Measurements from ENCODE around the gene ZNF652.

Gene ZNF652

GRCh38 chr17:49260011-49260816, 101.8 kb downstream of the ZNF652 start:
- H3K9me3 ChIP-seq (ENCODE audit: control insufficient read depth in 2 of 2, low read length in 2 of 2): no peaks in the 10 kb centered on the region
- peaks cover 0 to 2% of the 10 kb centered on the region in 2 donors for H3K27me3 ChIP-seq (ENCODE audit: control insufficient read depth in 2 of 2, insufficient read depth in 2 of 2, low read length in 2 of 2)
- peaks cover 5 to 7% of the 10 kb centered on the region in 2 donors for H3K4me1 ChIP-seq (ENCODE audit: control insufficient read depth in 2 of 2, insufficient read depth in 2 of 2, low read length in 2 of 2)
- no peaks in the 10 kb centered on the region for H3K36me3 ChIP-seq (ENCODE audit: control insufficient read depth in 2 of 2, insufficient read depth in 2 of 2, low read length in 2 of 2)
- peak overlapping the region in 1 of 2 donors; percentile 2 for H3K27ac ChIP-seq (ENCODE audit: low read depth in 2 of 2, low read length in 2 of 2)
- H3K4me3 ChIP-seq (ENCODE audit: low read length in 2 of 2): peak overlapping the region; percentile 54 to 74
- H3K9ac ChIP-seq (ENCODE audit: low read depth in 1 of 2, low read length in 2 of 2): peak overlapping the region; percentile 49 to 52

- peak overlapping the region; percentile 38 to 52 for H3K9ac ChIP-seq (ENCODE audit: low read depth in 1 of 2, low read length in 2 of 2)
- peak overlapping the region in 1 of 2 donors; percentile 2 for H3K27ac ChIP-seq (ENCODE audit: low read depth in 2 of 2, low read length in 2 of 2)
- H3K36me3 ChIP-seq (ENCODE audit: control insufficient read depth in 2 of 2, insufficient read depth in 2 of 2, low read length in 2 of 2): no peaks in the 10 kb centered on the region
- H3K4me3 ChIP-seq (ENCODE audit: low read length in 2 of 2): peak overlapping the region; percentile 54 to 74
- H3K27me3 ChIP-seq (ENCODE audit: control insufficient read depth in 2 of 2, insufficient read depth in 2 of 2, low read length in 2 of 2): peaks cover 0 to 2% of the 10 kb centered on the region in 2 donors
- H3K4me1 ChIP-seq (ENCODE audit: control insufficient read depth in 2 of 2, insufficient read depth in 2 of 2, low read length in 2 of 2): peaks cover 5 to 7% of the 10 kb centered on the region in 2 donors
- no peaks in the 10 kb centered on the region for H3K9me3 ChIP-seq (ENCODE audit: control insufficient read depth in 2 of 2, low read length in 2 of 2)
Measured at GRCh38 chr17:49259663-49260010, 102.4 kb downstream of the ZNF652 start.

- Histone ChIP-seq H3K9me3 (ENCODE audit: control insufficient read depth in 2 of 2, low read length in 2 of 2) (no peaks in the 10 kb centered on the region), H3K4me3 (ENCODE audit: low read length in 2 of 2) (no peak overlapping the region), H3K9ac (ENCODE audit: low read depth in 1 of 2, low read length in 2 of 2) (no peak overlapping the region), H3K4me1 (ENCODE audit: control insufficient read depth in 2 of 2, insufficient read depth in 2 of 2, low read length in 2 of 2) (peaks cover 5 to 7% of the 10 kb centered on the region in 2 donors), H3K27ac (ENCODE audit: low read depth in 2 of 2, low read length in 2 of 2) (no peak overlapping the region), H3K36me3 (ENCODE audit: control insufficient read depth in 2 of 2, insufficient read depth in 2 of 2, low read length in 2 of 2) (no peaks in the 10 kb centered on the region), H3K27me3 (ENCODE audit: control insufficient read depth in 2 of 2, insufficient read depth in 2 of 2, low read length in 2 of 2) (peaks cover 0 to 2% of the 10 kb centered on the region in 2 donors)
Measured at GRCh38 chr17:49258394-49258793, 103.7 kb downstream of the ZNF652 start.

- no peak overlapping the region for H3K9ac ChIP-seq (ENCODE audit: low read depth in 1 of 2, low read length in 2 of 2)
- H3K27ac ChIP-seq (ENCODE audit: low read depth in 2 of 2, low read length in 2 of 2): no peak overlapping the region
- no peak overlapping the region for H3K4me3 ChIP-seq (ENCODE audit: low read length in 2 of 2)
- no peaks in the 10 kb centered on the region for H3K9me3 ChIP-seq (ENCODE audit: control insufficient read depth in 2 of 2, low read length in 2 of 2)
- H3K4me1 ChIP-seq (ENCODE audit: control insufficient read depth in 2 of 2, insufficient read depth in 2 of 2, low read length in 2 of 2): peaks cover 0 to 4% of the 10 kb centered on the region in 2 donors
- peaks cover 0 to under 1% of the 10 kb centered on the region in 2 donors for H3K27me3 ChIP-seq (ENCODE audit: control insufficient read depth in 2 of 2, insufficient read depth in 2 of 2, low read length in 2 of 2)
- H3K36me3 ChIP-seq (ENCODE audit: control insufficient read depth in 2 of 2, insufficient read depth in 2 of 2, low read length in 2 of 2): no peaks in the 10 kb centered on the region
Measured at GRCh38 chr17:49255125-49255524, 106.9 kb downstream of the ZNF652 start.

- no peaks in the 10 kb centered on the region for H3K36me3 ChIP-seq (ENCODE audit: control insufficient read depth in 2 of 2, insufficient read depth in 2 of 2, low read length in 2 of 2)
- no peaks in the 10 kb centered on the region for H3K9me3 ChIP-seq (ENCODE audit: control insufficient read depth in 2 of 2, low read length in 2 of 2)
- H3K27ac ChIP-seq (ENCODE audit: low read depth in 2 of 2, low read length in 2 of 2): no peak overlapping the region
- H3K4me3 ChIP-seq (ENCODE audit: low read length in 2 of 2): no peak overlapping the region
- no peak overlapping the region for H3K9ac ChIP-seq (ENCODE audit: low read depth in 1 of 2, low read length in 2 of 2)
- no peaks in the 10 kb centered on the region for H3K4me1 ChIP-seq (ENCODE audit: control insufficient read depth in 2 of 2, insufficient read depth in 2 of 2, low read length in 2 of 2)
- H3K27me3 ChIP-seq (ENCODE audit: control insufficient read depth in 2 of 2, insufficient read depth in 2 of 2, low read length in 2 of 2): peaks cover 3 to 4% of the 10 kb centered on the region in 2 donors
Measured at GRCh38 chr17:49254066-49254465, 108.0 kb downstream of the ZNF652 start.

- Histone ChIP-seq H3K9ac (ENCODE audit: low read depth in 1 of 2, low read length in 2 of 2) (no peak overlapping the region), H3K27ac (ENCODE audit: low read depth in 2 of 2, low read length in 2 of 2) (no peak overlapping the region), H3K4me3 (ENCODE audit: low read length in 2 of 2) (no peak overlapping the region), H3K4me1 (ENCODE audit: control insufficient read depth in 2 of 2, insufficient read depth in 2 of 2, low read length in 2 of 2) (no peaks in the 10 kb centered on the region), H3K36me3 (ENCODE audit: control insufficient read depth in 2 of 2, insufficient read depth in 2 of 2, low read length in 2 of 2) (no peaks in the 10 kb centered on the region), H3K9me3 (ENCODE audit: control insufficient read depth in 2 of 2, low read length in 2 of 2) (no peaks in the 10 kb centered on the region), H3K27me3 (ENCODE audit: control insufficient read depth in 2 of 2, insufficient read depth in 2 of 2, low read length in 2 of 2) (peaks cover 3 to 4% of the 10 kb centered on the region in 2 donors)
Measured at GRCh38 chr17:49252148-49252695, 109.8 kb downstream of the ZNF652 start.

- H3K27ac ChIP-seq (ENCODE audit: low read depth in 2 of 2, low read length in 2 of 2): no peak overlapping the region
- no peaks in the 10 kb centered on the region for H3K9me3 ChIP-seq (ENCODE audit: control insufficient read depth in 2 of 2, low read length in 2 of 2)
Measured at GRCh38 chr17:49249890-49250522, 112.0 kb downstream of the ZNF652 start.

GRCh38 chr17:49249292-49249794, 112.7 kb downstream of the ZNF652 start:
- no peak overlapping the region for H3K4me3 ChIP-seq (ENCODE audit: low read length in 2 of 2)
- peaks cover 3 to 4% of the 10 kb centered on the region in 2 donors for H3K27me3 ChIP-seq (ENCODE audit: control insufficient read depth in 2 of 2, insufficient read depth in 2 of 2, low read length in 2 of 2)
- no peaks in the 10 kb centered on the region for H3K9me3 ChIP-seq (ENCODE audit: control insufficient read depth in 2 of 2, low read length in 2 of 2)
- H3K4me1 ChIP-seq (ENCODE audit: control insufficient read depth in 2 of 2, insufficient read depth in 2 of 2, low read length in 2 of 2): no peaks in the 10 kb centered on the region
- H3K36me3 ChIP-seq (ENCODE audit: control insufficient read depth in 2 of 2, insufficient read depth in 2 of 2, low read length in 2 of 2): no peaks in the 10 kb centered on the region
- no peak overlapping the region for H3K27ac ChIP-seq (ENCODE audit: low read depth in 2 of 2, low read length in 2 of 2)
- H3K9ac ChIP-seq (ENCODE audit: low read depth in 1 of 2, low read length in 2 of 2): no peak overlapping the region

More at GRCh38 chr17:49249890-49250522, 112.0 kb downstream of the ZNF652 start:
- Histone ChIP-seq H3K27me3 (ENCODE audit: control insufficient read depth in 2 of 2, insufficient read depth in 2 of 2, low read length in 2 of 2) (peaks cover 3 to 4% of the 10 kb centered on the region in 2 donors), H3K9ac (ENCODE audit: low read depth in 1 of 2, low read length in 2 of 2) (no peak overlapping the region), H3K36me3 (ENCODE audit: control insufficient read depth in 2 of 2, insufficient read depth in 2 of 2, low read length in 2 of 2) (no peaks in the 10 kb centered on the region), H3K4me1 (ENCODE audit: control insufficient read depth in 2 of 2, insufficient read depth in 2 of 2, low read length in 2 of 2) (no peaks in the 10 kb centered on the region), H3K4me3 (ENCODE audit: low read length in 2 of 2) (no peak overlapping the region)

- H3K9ac ChIP-seq (ENCODE audit: low read depth in 1 of 2, low read length in 2 of 2): no peak overlapping the region
- H3K27me3 ChIP-seq (ENCODE audit: control insufficient read depth in 2 of 2, insufficient read depth in 2 of 2, low read length in 2 of 2): peaks cover 3 to 4% of the 10 kb centered on the region in 2 donors
- no peaks in the 10 kb centered on the region for H3K9me3 ChIP-seq (ENCODE audit: control insufficient read depth in 2 of 2, low read length in 2 of 2)
- H3K4me3 ChIP-seq (ENCODE audit: low read length in 2 of 2): no peak overlapping the region
- no peaks in the 10 kb centered on the region for H3K36me3 ChIP-seq (ENCODE audit: control insufficient read depth in 2 of 2, insufficient read depth in 2 of 2, low read length in 2 of 2)
- no peak overlapping the region for H3K27ac ChIP-seq (ENCODE audit: low read depth in 2 of 2, low read length in 2 of 2)
- H3K4me1 ChIP-seq (ENCODE audit: control insufficient read depth in 2 of 2, insufficient read depth in 2 of 2, low read length in 2 of 2): no peaks in the 10 kb centered on the region
Measured at GRCh38 chr17:49247944-49248343, 114.1 kb downstream of the ZNF652 start.

- Histone ChIP-seq H3K27me3 (ENCODE audit: control insufficient read depth in 2 of 2, insufficient read depth in 2 of 2, low read length in 2 of 2) (peaks cover under 1 to 2% of the 10 kb centered on the region in 2 donors), H3K36me3 (ENCODE audit: control insufficient read depth in 2 of 2, insufficient read depth in 2 of 2, low read length in 2 of 2) (no peaks in the 10 kb centered on the region), H3K27ac (ENCODE audit: low read depth in 2 of 2, low read length in 2 of 2) (no peak overlapping the region), H3K4me1 (ENCODE audit: control insufficient read depth in 2 of 2, insufficient read depth in 2 of 2, low read length in 2 of 2) (no peaks in the 10 kb centered on the region), H3K9me3 (ENCODE audit: control insufficient read depth in 2 of 2, low read length in 2 of 2) (no peaks in the 10 kb centered on the region), H3K9ac (ENCODE audit: low read depth in 1 of 2, low read length in 2 of 2) (no peak overlapping the region), H3K4me3 (ENCODE audit: low read length in 2 of 2) (no peak overlapping the region)
Measured at GRCh38 chr17:49244839-49245238, 117.2 kb downstream of the ZNF652 start.
